ENCODE measurements around the gene HAUS8. TPM values are rescaled to one million over a fixed set of nuclear protein-coding genes. Genes with fewer than 3 reads are reported as not detected.

The HAUS8 gene
- total RNA-seq, 2 experiments from 2014 or later, result 47.3 to 74.1 TPM

- ChIA-PET POLR2A (interaction anchor here (0.6 kb wide), 1 partner anchor 14 kb away, joined by 3 read pairs; the partner anchor contains the start of gene MYO9B), CTCF (ENCODE audit: unreplicated experiment) (no interaction called here)
- Histone ChIP-seq H2AFZ (ENCODE audit: low read length) (no peak overlapping the region), H3K79me2 (ENCODE audit: insufficient read depth, low read depth, low read length) (peaks cover 50% of the 10 kb centered on the region), H3K9me2 (ENCODE audit: insufficient read depth, low read length) (no peaks in the 10 kb centered on the region), H3K4me1 (ENCODE audit: insufficient read depth, low read length, poor library complexity, severe bottlenecking) (peaks cover 10% of the 10 kb centered on the region), H3K4me2 (ENCODE audit: low read length) (no peak overlapping the region), H4K20me1 (ENCODE audit: insufficient read depth, low read length) (peaks cover 3% of the 10 kb centered on the region; the same call in 1 of the 2 replicates), H3K4me3 (ENCODE audit: low read depth, low read length, poor library complexity, severe bottlenecking) (no peak overlapping the region), H3K36me3 (ENCODE audit: insufficient read depth, low read length) (peaks cover 99% of the 10 kb centered on the region), H3K27ac (ENCODE audit: low read depth, low read length, poor library complexity, severe bottlenecking) (no peak overlapping the region), H3K9me3 (ENCODE audit: low read length) (no peaks in the 10 kb centered on the region)
- intact Hi-C loops (cut with micrococcal nuclease; ENCODE audit: unreplicated experiment), result no loop called here
- DNase-seq (ENCODE audit: low spot score), result no peak
- TF ChIP-seq CTCF (conservative IDR thresholded peaks at IDR 0.05; ENCODE audit: low read length) (no peak), EZH2phosphoT487 (IDR thresholded peaks at IDR 0.05; ENCODE audit: borderline replicate concordance, low read depth, low read length) (no peak)
- BruUV-seq (replicated peaks), result no TSS peak
These were observed 13.6 kb downstream of the HAUS8 start for GRCh38 chr19:17061691-17062090.

GRCh38 chr19:17061205-17061604, 14.0 kb downstream of the HAUS8 start:
- Histone ChIP-seq H3K9me3 (ENCODE audit: low read length) (no peaks in the 10 kb centered on the region), H3K4me2 (ENCODE audit: low read length) (no peak overlapping the region), H3K79me2 (ENCODE audit: insufficient read depth, low read depth, low read length) (peaks cover 46% of the 10 kb centered on the region), H3K36me3 (ENCODE audit: insufficient read depth, low read length) (peaks cover 99% of the 10 kb centered on the region), H4K20me1 (ENCODE audit: insufficient read depth, low read length) (peaks cover 2% of the 10 kb centered on the region; the same call in 1 of the 2 replicates), H2AFZ (ENCODE audit: low read length) (no peak overlapping the region), H3K4me3 (ENCODE audit: low read depth, low read length, poor library complexity, severe bottlenecking) (no peak overlapping the region), H3K9me2 (ENCODE audit: insufficient read depth, low read length) (no peaks in the 10 kb centered on the region), H3K27ac (ENCODE audit: low read depth, low read length, poor library complexity, severe bottlenecking) (no peak overlapping the region), H3K4me1 (ENCODE audit: insufficient read depth, low read length, poor library complexity, severe bottlenecking) (peaks cover 10% of the 10 kb centered on the region)
- no peak for DNase-seq (ENCODE audit: low spot score)
- POLR2A ChIA-PET, result no interaction called here
- intact Hi-C loops (cut with micrococcal nuclease; ENCODE audit: unreplicated experiment), result no loop called here
- TF ChIP-seq CTCF (conservative IDR thresholded peaks at IDR 0.05; ENCODE audit: low read length) (no peak), EZH2phosphoT487 (IDR thresholded peaks at IDR 0.05; ENCODE audit: borderline replicate concordance, low read depth, low read length) (no peak)
- CTCF ChIA-PET (ENCODE audit: unreplicated experiment), result no interaction called here
- no TSS peak for BruUV-seq (replicated peaks)

GRCh38 chr19:17060802-17061201, 14.4 kb downstream of the HAUS8 start:
- H3K4me1 ChIP-seq (ENCODE audit: insufficient read depth, low read length, poor library complexity, severe bottlenecking), result peaks cover 10% of the 10 kb centered on the region
- H3K36me3 ChIP-seq (ENCODE audit: insufficient read depth, low read length), result peaks cover 99% of the 10 kb centered on the region
- H2AFZ ChIP-seq (ENCODE audit: low read length), result no peak overlapping the region
- intact Hi-C loops (cut with micrococcal nuclease; ENCODE audit: unreplicated experiment), result no loop called here
- H3K4me2 ChIP-seq (ENCODE audit: low read length), result no peak overlapping the region
- DNase-seq (ENCODE audit: low spot score), result no peak
- no peaks in the 10 kb centered on the region for H3K9me2 ChIP-seq (ENCODE audit: insufficient read depth, low read length)
- H3K4me3 ChIP-seq (ENCODE audit: low read depth, low read length, poor library complexity, severe bottlenecking), result no peak overlapping the region
- H3K27ac ChIP-seq (ENCODE audit: low read depth, low read length, poor library complexity, severe bottlenecking), result no peak overlapping the region
- no peaks in the 10 kb centered on the region; the same call in 1 of the 2 replicates for H4K20me1 ChIP-seq (ENCODE audit: insufficient read depth, low read length)
- peaks cover 41% of the 10 kb centered on the region for H3K79me2 ChIP-seq (ENCODE audit: insufficient read depth, low read depth, low read length)
- ChIA-PET POLR2A (no interaction called here), CTCF (ENCODE audit: unreplicated experiment) (no interaction called here)
- BruUV-seq (replicated peaks), result no TSS peak
- no peak for TF ChIP-seq EZH2phosphoT487 (IDR thresholded peaks at IDR 0.05; ENCODE audit: borderline replicate concordance, low read depth, low read length)
- TF ChIP-seq CTCF (conservative IDR thresholded peaks at IDR 0.05; ENCODE audit: low read length), result no peak
- H3K9me3 ChIP-seq (ENCODE audit: low read length), result no peaks in the 10 kb centered on the region
